GM10248 (cell line): Measurements from ENCODE around the gene CPED1.

Experiments used
- CTCF ChIA-PET: fragments of 300-600 bp; sonication (Branson Sonifier 250); formaldehyde crosslinking; extraction: SDS; loops from one replicate; lab custom pipeline; 2021; ENCODE audit warnings: antibody characterized with exemption; lab: Yijun Ruan, JAX
- POLR2A ChIA-PET: fragments of 350-650 bp; sonication (Branson Sonifier 250); formaldehyde crosslinking; extraction: SDS; loops from one replicate; lab custom pipeline; 2020; ENCODE audit warnings: antibody characterized with exemption; lab: Yijun Ruan, JAX
- DNase-seq: peaks from one replicate; pipeline ENCODE4 v3.0.0; 2012; ENCODE audit errors: extremely low spot score
- CTCF ChIP-seq: IDR thresholded peaks from 2 replicates; pipeline ENCODE4 v1.5.1; 2012; ENCODE audit warnings: mild to moderate bottlenecking, low read depth; ENCODE audit errors: extremely low read depth, missing control alignments, control extremely low read depth

Gene CPED1

GRCh38 chr7:121271916-121272315 lies 283.4 kb downstream of the CPED1 start:
- ChIA-PET POLR2A (no interaction called here), CTCF (interaction anchor here (0.8 kb wide), 1 partner anchor 8 kb away, joined by 3 read pairs; no protein-coding TSS in a partner anchor)
- TF ChIP-seq CTCF, result no peak
- DNase-seq, result no peak

GRCh38 chr7:121272676-121273075 lies 284.2 kb downstream of the CPED1 start:
- no peak for TF ChIP-seq CTCF
- CTCF ChIA-PET, result interaction anchor here (0.9 kb wide), 1 partner anchor 54 kb away, joined by 3 read pairs; no protein-coding TSS in a partner anchor
- POLR2A ChIA-PET, result no interaction called here
- DNase-seq, result no peak

- POLR2A ChIA-PET, result no interaction called here
- CTCF ChIA-PET, result interaction anchor here (0.9 kb wide), 1 partner anchor 54 kb away, joined by 3 read pairs; no protein-coding TSS in a partner anchor
- no peak for TF ChIP-seq CTCF
- DNase-seq, result no peak
Observed at GRCh38 chr7:121273467-121274167, 285.1 kb downstream of the CPED1 start.

- TF ChIP-seq CTCF, result no peak
- CTCF ChIA-PET, result interaction anchor here (1.1 to 1.4 kb wide), 3 partner anchors 8 to 36 kb away, joined by 3 to 4 read pairs (median 4); no protein-coding TSS in a partner anchor
- no peak for DNase-seq
- POLR2A ChIA-PET, result no interaction called here
Observed at GRCh38 chr7:121274467-121274866, 286.0 kb downstream of the CPED1 start.

- POLR2A ChIA-PET, result no interaction called here
- no peak for TF ChIP-seq CTCF
- CTCF ChIA-PET, result interaction anchor here (1.1 to 1.6 kb wide), 5 partner anchors 8 to 37 kb away, joined by 3 to 4 read pairs (median 4); no protein-coding TSS in a partner anchor
- no peak for DNase-seq
Observed at GRCh38 chr7:121275204-121275603, 286.7 kb downstream of the CPED1 start.

GRCh38 chr7:121276313-121276712 lies 287.8 kb downstream of the CPED1 start:
- ChIA-PET CTCF (interaction anchor here (1.3 to 1.6 kb wide), 2 partner anchors 17 to 24 kb away, joined by 3 to 4 read pairs; no protein-coding TSS in a partner anchor), POLR2A (no interaction called here)
- DNase-seq, result no peak
- TF ChIP-seq CTCF, result no peak
